Cerebellar nuclear complex (tissue), 1 donor: ENCODE measurements around the gene ATF7IP2.
A peak's percentile ranks its signal among the peaks of the same experiment; 100 is the strongest.
"Not testable (repeated sequence)": the region's sequence is repeated elsewhere in the genome, so short reads cannot be mapped to it uniquely, and the experiment has no call there.

Source experiments
- DNase-seq, 2 experiments: peaks; one replicate each; lab custom pipeline; 2025; lab: John Stamatoyannopoulos, UW

ATF7IP2 gene

DNA sequence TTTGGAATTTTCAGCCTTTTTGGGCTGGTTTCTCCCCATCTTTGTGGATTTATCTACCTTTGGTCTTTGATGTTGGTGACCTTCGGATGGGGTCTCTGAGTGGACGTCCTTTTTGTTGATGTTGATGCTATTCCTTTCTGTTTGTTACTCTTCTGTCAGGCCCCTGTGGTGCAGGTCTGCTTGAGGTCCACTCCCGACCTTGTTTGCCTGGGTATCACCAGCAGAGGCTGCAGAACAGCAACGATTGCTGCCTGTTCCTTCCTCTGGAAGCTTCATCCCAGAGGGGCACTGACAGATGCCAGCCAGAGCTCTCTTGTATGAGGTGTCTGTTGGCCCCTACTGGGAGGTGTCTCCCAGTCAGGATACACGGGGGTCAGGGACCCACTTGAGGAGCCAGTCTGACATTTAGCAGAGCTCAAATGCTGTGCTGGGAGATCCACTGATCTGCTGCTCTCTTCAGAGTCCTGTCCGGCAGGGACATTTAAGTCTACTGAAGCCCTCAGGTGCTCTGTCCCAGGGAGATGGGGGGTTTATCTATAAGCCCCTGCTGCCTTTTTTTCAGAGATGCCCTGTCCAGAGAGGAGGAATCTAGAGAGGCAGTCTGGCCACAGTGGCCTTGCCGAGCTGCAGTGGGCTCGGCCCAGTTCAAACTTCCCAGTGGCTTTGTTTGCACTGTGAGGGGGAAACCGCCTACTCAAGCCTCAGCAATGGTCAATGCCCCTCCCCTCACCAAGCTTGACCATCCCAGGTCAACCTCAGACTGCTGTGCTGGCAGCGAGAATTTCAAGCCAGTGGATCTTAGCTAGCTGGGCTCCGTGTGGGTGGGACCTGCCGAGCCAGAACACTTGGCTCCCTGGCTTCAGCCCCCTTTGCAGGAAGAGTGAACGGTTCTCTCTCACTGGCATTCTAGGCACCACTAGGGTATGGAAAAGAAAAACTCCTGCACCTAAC, 66.6 kb downstream of the ATF7IP2 start:
- not testable (repeated sequence) for DNase-seq

DNA sequence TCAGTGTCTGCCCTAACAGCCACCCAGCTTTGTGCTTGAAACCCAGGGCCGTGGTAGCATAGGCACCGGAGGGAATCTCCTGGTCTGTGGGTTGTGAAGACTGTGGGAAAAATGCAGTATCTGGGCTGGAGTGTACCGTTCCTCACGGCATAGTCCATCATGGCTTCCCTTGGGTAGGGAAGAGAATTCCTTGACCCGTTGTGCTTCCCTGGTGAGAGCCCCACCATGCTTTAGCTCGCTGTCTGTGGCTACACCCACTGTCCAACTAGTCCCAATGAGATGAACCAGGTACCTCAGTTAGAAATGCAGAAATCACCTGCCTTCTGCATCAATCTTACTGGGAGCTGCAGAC, 67.3 kb downstream of the ATF7IP2 start:
- no peak for DNase-seq

DNA sequence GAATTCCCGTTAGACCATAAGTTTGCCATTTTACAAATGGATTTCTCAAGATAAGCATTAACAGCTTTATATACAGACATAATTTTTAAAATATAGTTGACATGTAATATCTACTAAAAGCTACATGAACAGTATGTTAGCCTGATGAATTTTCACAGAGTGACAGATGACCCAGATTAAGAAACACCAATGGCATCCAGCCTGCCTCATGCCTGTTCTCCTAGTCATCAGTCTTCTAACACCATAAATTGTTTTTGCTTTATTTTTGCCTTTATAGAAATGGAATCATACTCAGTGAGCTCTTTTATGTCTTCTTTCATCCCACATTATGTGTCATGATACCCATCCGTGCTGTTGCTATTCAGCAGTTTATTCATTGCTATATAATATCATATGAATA, 80.0 kb downstream of the ATF7IP2 start:
- DNase-seq: no peak

DNA sequence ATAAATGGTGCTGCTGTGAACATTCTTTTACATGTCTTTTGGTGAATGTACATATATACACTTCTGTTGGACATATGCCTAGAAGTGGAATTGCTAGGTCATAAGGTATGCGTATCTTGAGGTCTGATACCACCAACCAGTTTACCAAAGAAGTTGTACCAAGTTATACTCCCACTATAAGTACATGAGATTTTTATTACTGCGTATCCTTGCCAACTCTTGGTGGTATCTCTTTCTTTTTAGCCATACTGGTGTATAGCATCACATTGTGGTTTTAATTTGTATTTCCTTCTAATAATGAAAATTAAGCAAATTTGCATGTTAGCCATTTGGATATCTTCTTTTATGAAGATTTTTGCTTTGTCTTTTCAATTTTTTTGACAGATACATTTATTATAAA, 80.5 kb downstream of the ATF7IP2 start:
- DNase-seq: no peak

DNA sequence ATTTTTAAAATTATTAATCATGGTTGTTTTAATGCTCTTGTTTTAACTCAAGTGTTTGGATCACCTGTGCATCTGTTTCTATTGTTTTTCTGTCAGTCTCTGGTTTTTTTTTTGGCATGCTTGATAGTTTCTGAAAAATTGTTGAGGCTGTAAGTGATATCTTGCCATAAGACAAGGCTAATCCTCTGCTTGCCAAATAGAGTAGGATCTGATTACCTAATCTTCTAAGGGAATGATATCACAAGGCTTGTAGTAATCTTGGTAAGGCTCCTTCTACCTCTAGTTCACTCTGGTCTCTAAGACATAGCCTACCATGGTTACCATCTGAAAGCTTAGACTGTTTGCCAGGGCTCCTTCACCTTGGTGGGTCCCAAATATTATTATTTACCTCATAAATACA, 81.0 kb downstream of the ATF7IP2 start:
- DNase-seq: no peak

DNA sequence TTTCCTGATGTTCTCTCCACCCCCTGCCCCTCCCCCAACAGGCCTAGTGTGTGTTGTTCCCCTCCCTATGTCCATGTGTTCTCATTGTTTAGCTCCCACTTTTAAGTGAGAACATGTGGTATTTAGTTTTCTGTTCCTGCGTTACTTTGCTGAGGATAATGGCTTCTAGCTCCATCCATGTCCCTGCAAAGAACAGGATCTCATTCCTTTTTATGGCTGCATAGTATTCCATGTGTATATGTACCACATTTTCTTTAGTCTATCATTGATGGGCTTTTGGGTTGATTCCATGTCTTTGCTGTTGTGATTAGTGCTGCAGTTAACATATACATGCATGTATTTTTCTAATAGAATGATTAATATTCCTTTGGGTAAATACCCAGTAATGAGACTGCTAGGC, 90.8 kb downstream of the ATF7IP2 start:
- DNase-seq: not testable (repeated sequence)

DNA sequence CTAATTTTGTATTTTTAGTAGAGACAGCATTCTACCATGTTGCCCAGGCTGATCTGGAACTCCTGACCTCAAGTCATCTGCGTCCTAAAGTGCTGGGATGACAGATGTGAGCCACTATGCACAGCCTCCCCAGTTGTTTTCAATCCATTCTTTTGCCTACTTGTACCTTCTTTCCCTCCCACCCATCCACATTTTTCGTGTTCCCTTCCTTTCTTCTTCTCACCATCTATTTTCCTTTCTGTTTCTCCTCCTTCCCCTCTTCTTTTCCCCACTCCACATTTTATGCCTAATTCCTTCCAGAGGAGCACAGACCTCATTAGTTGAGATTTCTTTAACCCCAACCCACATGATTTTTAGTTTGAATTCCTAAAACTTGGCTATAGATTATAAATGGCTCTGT, 94.3 kb downstream of the ATF7IP2 start:
- DNase-seq: no peak

DNA sequence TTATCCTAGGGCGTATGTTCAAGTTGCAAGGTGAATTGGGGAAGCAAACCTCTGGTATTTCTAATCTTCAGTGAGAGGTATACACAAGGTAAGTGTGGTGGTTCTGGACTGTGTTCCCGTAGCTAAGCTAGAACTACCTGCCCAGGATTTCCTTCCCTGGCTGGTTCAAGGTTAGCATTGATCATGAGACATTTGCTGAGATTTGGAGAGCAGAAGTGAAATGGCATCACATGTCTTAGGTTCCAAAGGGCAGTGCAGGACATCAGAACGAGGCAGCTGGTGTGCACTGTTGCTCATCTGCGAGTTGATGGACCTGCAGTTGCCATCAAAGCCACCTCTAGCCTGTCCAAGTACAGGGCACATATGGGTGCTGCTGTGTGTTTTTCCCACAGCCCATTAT, 99.3 kb downstream of the ATF7IP2 start:
- no peak for DNase-seq

DNA sequence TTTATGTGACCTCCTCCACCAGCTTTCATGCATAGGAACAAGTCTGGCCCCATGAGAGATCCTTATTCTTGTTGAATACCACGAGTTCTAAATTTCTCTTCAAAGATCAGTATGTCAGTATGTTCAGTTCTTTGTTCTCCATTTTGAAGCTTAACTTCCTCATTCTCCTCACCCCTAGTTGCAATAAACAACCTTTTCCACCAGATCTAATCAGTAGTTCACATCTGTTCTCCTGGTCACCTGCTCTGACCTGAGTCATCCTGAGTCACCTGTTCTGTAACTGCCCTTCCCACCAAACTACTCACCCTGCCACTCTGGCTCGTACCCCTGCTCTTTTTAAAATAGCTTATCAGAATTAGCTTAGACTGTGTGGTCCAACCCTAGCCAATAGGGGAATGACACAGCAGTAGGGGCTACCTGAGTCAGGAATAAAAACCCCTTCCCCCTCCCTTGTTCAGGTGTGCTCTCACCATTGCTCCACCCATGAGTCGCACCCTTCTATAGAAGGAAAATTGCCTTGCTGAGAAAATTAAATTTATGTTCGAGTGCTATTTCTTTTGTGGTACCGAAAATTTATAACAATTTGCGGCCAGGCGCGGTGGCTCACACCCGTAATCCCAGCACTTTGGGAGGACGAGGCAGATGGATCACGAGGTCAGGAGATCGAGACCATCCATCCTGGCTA, 100.0 kb downstream of the ATF7IP2 start:
- no peak for DNase-seq

DNA sequence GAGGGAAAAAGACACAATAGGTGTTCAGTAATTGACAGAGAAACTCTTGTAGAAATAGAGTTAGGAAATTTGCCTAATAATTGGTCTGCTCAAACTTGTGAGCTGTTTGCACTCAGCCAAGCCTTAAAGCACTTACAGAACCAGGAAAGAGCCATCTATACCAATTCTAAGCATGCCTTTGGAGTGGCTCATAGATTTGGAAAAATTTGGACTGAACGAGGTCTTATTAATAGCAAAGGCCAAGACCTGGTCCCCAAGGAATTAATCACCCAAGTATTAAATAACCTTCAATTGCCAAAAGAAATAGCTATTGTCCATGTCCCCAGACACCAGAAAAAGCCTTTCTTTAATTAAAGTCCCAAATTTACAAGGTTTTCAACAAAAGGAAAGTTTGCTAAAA, 104.3 kb downstream of the ATF7IP2 start:
- DNase-seq: no peak

DNA sequence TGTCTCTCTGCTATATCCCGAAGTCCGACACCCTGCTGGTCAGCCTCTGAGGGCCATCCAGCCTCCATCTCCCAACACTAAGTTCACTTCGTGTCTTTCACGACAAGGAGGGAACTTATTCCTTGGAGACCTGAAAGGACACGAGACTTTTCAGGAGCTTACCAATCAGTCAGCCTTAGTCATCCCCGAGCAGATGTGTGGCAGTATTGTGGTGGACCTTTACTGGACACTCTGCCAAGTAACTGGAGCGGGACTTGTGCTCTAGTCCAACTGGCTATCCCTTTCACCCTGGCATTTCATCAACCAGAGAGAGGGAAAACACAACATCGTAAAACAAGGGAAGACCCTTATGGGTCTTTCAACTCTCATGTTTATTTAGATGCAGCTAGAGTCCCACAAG, 107.4 kb downstream of the ATF7IP2 start:
- DNase-seq: no peak

DNA sequence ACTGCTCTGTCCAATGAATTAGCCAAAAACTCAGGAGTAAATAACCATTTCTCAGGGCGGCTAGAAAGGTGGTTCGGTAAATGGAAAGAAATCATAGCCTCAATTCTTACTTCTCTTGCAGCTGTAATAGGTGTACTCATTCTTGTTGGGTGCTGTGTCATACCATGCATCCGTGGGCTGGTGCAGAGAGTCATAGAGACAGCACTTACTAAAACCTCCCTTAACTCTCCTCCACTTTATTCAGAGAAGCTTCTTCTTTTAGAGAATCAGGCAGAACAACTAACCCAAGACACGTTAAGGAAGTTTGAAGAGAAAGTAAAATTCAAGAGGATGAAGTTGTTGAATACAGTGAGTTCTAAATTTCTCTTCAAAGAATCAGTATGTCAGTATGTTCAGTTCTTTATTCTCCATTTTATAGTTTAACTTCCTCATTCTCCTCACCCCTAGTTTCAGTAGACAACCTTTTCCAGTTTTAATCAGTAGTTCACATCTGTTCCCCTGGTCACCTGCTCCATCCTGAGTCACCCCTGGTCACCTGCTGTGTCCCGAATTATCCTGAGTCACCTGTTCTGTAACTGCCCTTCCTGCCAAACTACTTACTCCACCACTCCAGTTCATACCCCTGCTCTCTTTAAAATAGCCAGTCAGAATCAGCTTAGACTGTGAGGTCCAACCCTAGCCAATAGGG, 108.6 kb downstream of the ATF7IP2 start:
- no peak for DNase-seq

DNA sequence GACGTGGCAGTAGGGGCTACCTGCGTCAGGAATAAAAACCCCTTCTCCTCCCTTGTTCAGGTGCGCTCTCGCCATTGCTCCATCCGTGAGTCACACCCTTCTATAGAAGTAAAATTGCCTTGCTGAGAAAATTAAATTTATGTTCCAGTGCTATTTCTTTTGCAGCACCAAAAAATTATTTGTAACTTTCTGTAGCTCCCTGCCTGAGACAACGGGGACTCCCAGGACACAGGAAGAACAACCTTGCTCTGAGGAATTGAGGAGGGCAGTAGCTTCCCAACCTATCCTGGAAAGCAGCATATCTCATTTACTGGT, 109.1 kb downstream of the ATF7IP2 start:
- no peak for DNase-seq

DNA sequence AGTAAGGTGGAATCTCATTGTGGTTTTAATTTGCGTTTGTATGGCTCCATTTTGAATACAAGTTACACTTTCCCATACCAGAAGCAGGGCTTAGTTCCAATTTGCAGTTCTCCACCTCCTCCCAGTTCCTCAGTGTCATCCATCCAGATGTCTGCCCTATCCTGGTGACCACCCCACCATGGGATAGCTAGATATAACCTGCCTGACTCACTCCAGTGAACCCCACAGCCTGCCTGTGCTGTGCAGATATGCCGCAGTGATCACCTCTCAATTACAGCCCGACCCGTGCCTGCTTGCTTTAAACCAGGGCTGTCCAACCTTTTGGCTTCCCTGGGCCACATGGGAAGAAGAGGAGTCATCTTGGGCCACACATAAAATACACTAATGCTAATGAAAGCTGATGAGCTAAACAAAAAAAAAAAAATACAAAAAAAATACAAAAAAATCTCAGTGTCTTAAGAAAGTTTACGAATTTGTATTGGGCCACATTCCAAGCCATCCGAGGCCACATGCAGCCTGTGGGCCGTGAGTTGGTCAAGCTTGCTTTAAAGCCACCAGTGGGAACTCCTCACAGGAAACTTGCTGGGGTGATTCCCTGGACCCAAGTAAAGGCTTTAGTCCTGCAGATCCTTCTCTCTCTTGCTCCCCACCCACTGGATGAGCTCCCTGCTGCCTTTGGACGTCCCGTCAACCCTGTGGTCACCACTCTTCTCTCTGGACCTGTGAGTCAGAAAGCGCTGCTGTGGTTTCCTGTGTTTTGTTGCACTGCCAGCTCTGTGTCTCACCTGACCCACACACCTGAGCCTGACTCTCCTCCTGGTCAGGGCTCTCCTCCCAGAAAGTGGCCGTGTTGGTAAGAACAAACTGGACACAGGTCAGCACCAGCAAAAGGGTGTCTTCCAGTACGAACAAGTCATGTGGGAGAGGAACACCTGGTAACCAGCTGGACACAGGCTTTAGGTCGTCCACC, 111.6 kb downstream of the ATF7IP2 start:
- DNase-seq: no peak

DNA sequence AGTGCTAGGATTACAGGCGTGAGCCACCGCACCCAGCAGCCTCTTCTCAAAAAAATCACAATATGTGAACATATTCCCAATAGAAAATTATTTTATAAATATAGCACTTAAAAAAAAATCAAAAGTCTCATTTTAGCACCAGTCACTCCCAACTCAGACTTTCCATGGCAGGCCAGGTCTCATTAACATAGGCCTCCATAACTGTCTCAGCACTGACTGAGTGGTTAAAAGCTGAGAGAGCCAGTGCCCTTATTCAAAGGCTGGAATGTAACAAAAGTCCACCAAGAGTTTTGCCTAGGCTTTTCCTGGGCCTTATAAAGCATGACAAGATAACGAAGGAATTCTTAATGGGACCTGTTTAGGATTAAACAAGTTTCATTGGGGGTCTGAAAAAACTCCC, 114.7 kb downstream of the ATF7IP2 start:
- DNase-seq: no peak

DNA sequence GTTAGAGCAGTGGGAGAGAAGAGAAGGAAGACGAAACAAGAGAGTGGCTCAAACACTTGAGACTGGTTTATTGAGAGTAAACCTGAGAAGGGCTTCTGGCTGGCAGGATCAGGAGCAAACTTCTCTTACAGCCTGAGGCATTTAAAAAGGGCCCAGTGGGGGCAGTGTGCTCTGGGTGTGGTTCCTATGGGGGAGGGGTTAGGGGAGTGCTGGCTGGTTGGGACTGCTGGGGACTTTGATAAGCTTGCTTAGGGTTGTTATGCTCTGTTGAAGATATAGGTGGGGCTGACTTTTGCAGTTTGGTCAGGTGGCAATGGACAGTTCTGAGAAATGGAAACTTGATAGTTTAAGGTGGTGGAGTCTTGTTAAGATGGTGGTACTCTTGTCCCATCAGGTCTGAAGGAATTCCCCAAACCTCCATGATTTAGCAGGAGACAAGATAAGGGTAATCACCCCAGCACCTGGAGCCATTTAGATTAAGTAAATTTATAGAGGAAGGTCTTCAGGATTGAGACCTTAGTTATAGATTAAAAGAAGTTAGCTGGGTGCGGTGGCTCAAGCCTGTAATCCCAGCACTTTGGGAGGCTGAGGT, 115.3 kb downstream of the ATF7IP2 start:
- no peak for DNase-seq

DNA sequence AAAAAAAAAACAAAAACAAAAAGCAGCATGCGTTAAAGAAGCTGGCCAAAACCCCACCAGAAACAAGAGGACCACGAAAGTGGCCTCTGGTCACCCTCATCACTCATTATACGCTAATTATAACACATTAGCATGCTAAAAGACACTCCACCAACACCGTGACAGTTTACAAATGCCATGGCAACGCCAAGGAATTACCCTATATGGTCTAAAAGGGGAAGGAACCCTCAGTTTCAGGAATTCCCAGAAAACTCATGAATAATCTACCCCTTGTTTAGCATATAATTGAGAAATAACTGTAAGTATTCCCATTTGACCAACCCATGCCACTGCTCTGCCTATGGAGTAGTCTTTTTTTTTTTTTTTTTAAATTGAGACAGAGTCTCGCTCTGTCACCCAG, 116.9 kb downstream of the ATF7IP2 start:
- DNase-seq: no peak

DNA sequence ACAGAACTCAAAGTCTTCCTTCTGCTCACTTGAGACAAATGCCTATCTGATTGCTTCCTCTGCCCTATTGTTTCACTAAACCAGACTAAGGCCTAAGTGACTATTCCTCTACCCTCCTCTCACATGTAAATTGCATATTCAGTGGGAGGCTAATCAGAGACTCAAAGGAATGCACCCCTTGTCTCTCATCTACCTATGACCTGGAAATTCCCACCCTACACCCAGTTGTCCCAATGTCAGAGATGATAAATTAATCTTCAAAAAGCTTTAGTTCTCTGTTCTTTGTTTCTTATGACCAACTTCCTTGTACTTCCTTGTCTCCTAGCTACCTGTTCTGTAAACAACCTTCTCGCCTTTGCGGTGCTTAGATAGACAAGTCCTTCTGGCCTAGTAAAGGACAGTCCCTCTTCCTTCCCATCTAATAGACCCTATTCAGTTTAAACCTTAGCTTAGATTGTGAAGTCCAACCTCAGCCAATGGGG, 118.6 kb downstream of the ATF7IP2 start:
- no peak for DNase-seq

DNA sequence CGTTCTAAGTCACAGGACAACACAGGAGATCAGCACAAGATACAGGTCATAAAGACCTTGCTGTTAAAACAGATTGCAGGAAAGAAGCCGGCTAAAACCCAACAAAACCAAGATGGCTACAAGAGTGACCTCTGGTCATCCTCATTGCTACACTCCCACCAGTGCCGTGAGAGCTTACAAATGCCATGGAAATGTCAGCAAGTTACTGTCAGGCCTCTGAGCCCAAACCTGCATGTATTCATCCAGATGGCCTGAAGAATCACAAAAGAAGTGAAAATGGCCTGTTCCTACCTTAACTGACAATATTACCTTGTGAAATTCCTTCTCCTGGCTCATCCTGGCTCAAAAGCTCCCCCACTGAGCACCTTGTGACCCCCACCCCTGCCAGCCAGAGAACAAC, 119.4 kb downstream of the ATF7IP2 start:
- not testable (repeated sequence) for DNase-seq

DNA sequence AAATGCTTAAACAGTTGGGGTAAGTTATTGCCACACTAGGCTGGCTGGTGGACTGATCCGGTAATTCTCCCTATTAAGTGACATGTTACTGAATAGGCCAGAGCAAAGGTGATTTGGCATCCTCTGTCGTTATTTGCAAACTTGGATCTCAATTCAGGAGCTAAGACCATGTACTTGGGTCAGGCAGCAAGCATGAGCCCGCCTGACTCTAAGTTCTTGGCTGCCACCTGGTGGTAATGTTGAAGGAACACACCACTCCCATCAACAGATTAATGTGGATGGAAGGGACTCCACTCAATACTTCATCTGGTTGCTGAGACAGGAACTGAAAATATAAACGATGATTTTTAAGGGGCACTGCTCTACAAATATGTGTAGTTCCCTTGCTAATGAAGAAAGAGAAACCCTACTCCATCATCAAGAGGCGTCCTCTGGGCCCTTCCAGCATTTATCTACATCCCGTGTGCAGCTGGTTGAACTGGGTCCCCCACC, 123.7 kb downstream of the ATF7IP2 start:
- peak; percentile 60 to 66 for DNase-seq

DNA sequence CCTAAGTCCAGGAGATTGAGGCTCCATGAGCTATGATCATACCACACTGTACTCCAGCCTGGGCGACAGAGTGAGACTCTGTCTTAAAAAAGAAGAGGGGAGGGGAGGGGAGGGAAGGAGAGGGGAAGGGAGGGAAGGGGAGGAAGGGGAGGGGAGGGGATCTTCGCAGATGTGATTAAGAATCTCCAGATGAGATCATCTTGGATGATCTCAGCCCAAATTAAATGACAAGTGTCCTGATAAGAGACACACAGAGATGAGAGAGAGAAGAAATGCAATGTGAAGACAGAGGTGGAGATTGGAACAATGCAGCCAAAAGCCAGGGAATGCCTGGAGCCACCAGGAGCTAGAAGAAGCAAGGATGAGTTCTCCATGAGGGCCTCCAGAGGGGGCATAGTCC, 124.4 kb downstream of the ATF7IP2 start:
- no peak for DNase-seq
